SU-DHL-6 (cell line): ENCODE measurements around the gene FNDC4.

ENCODE experiments used
- H2AFZ ChIP-seq: fragments of 200-600 bp; sonication (generic); 2 replicates; pipeline ENCODE4 v1.6.1; 2014; ENCODE audit warnings: low read depth, mild to moderate bottlenecking, moderate library complexity, mixed read lengths, antibody characterized with exemption, low read length; ENCODE audit not compliant: severe bottlenecking
- H3F3A ChIP-seq: fragments of 200-600 bp; shearing (Covaris generic); 2 replicates; pipeline ENCODE4 v1.6.0; 2016; ENCODE audit warnings: antibody characterized with exemption, mild to moderate bottlenecking; ENCODE audit not compliant: insufficient read depth
- H3K27ac ChIP-seq: fragments of 200-600 bp; sonication (generic); 2 replicates; pipeline ENCODE4 v1.5.1; 2016; ENCODE audit warnings: low read depth, mild to moderate bottlenecking, low read length, moderate library complexity, mixed read lengths
- H3K27me3 ChIP-seq: fragments of 200-600 bp; sonication (generic), shearing (Covaris generic); 2 replicates; pipeline ENCODE4 v1.6.0; 2014; ENCODE audit warnings: mild to moderate bottlenecking, low read length
- H3K36me3 ChIP-seq: fragments of 200-600 bp; sonication (generic); 2 replicates; pipeline ENCODE4 v1.6.1; 2014; ENCODE audit warnings: mild to moderate bottlenecking, low read length, mixed read lengths
- H3K4me2 ChIP-seq: fragments of 300-600, 200-600 bp; shearing (Covaris generic), sonication (generic); 2 replicates; pipeline ENCODE4 v1.6.0; 2014; ENCODE audit warnings: low read length, low read depth, mild to moderate bottlenecking; ENCODE audit not compliant: poor library complexity, severe bottlenecking
- H3K4me3 ChIP-seq: fragments of 200-600 bp; sonication (generic); 2 replicates; pipeline ENCODE4 v1.5.1; 2014; ENCODE audit warnings: antibody characterized with exemption, low read length, mild to moderate bottlenecking, mixed read lengths; ENCODE audit not compliant: insufficient read depth, poor library complexity, severe bottlenecking
- H3K79me2 ChIP-seq: fragments of 200-600 bp; sonication (generic); 2 replicates; pipeline ENCODE4 v1.6.1; 2014; ENCODE audit warnings: mild to moderate bottlenecking, low read length, moderate library complexity; ENCODE audit not compliant: insufficient read depth
- H3K9ac ChIP-seq: fragments of 200-600 bp; sonication (generic); 2 replicates; pipeline ENCODE4 v1.7.0; 2014; ENCODE audit warnings: mild to moderate bottlenecking, low read length
- H3K9me2 ChIP-seq: fragments of 200-600 bp; sonication (generic); replicated peaks from 2 replicates; pipeline ENCODE4 v1.6.1; 2014; ENCODE audit warnings: low read length; ENCODE audit not compliant: insufficient read depth
- H3K9me3 ChIP-seq: fragments of 200-600 bp; sonication (generic); 2 replicates; pipeline ENCODE4 v1.6.1; 2014; ENCODE audit warnings: low read length, mixed read lengths; ENCODE audit not compliant: insufficient read depth
- H4K20me1 ChIP-seq: fragments of 200-600 bp; sonication (generic); 2 replicates; pipeline ENCODE4 v1.6.1; 2014; ENCODE audit warnings: low read depth, mild to moderate bottlenecking, antibody characterized with exemption, low read length, moderate library complexity, mixed read lengths
- CTCF ChIP-seq: fragments of 200-600 bp; sonication (generic); IDR thresholded peaks from one replicate; pipeline ENCODE4 v1.5.1; 2017; ENCODE audit warnings: antibody characterized with exemption, mild to moderate bottlenecking, low read length, moderate library complexity; ENCODE audit not compliant: insufficient read depth, poor library complexity, severe bottlenecking
- EZH2phosphoT487 ChIP-seq: fragments of 200-600 bp; sonication (generic), shearing (Covaris generic); conservative IDR thresholded peaks from 2 replicates; pipeline ENCODE4 v1.6.1; 2018; ENCODE audit warnings: mild to moderate bottlenecking, antibody characterized with exemption, low read length, moderate library complexity, mixed read lengths

FNDC4 gene

GRCh38 chr2:27497288-27497627 is 2.3 kb upstream of the FNDC4 start:
- H3K9ac ChIP-seq = no peak overlapping the region
- H3K27me3 ChIP-seq = no peaks in the 10 kb centered on the region
- H3K79me2 ChIP-seq = no peaks in the 10 kb centered on the region
- no peak overlapping the region for H3K4me2 ChIP-seq
- no peak overlapping the region for H3K27ac ChIP-seq
- H3F3A ChIP-seq = no peaks in the 10 kb centered on the region
- H4K20me1 ChIP-seq = no peaks in the 10 kb centered on the region
- H3K9me3 ChIP-seq = no peaks in the 10 kb centered on the region
- TF ChIP-seq EZH2phosphoT487 (no peak), CTCF (no peak)
- no peaks in the 10 kb centered on the region for H3K36me3 ChIP-seq
- H2AFZ ChIP-seq = no peak overlapping the region
- no peak overlapping the region for H3K4me3 ChIP-seq
- H3K9me2 ChIP-seq = no peaks in the 10 kb centered on the region

GRCh38 chr2:27496357-27497287 is 1.6 kb upstream of the FNDC4 start, which contains the start of gene GCKR:
Gene GCKR (plus strand): TSS chr2:27496839. CDS start chr2:27496905, 66 bp downstream.
- Histone ChIP-seq H2AFZ (no peak within 1 kb of the TSS), H3F3A (no peaks in the 10 kb centered on the region), H3K9me3 (no peaks in the 10 kb centered on the region), H3K9ac (no peak within 1 kb of the TSS), H3K4me3 (no peak within 1 kb of the TSS), H3K9me2 (no peaks in the 10 kb centered on the region), H3K27ac (no peak within 1 kb of the TSS), H3K36me3 (no peaks in the 10 kb centered on the region), H3K79me2 (no peaks in the 10 kb centered on the region), H4K20me1 (no peaks in the 10 kb centered on the region), H3K27me3 (no peaks in the 10 kb centered on the region), H3K4me2 (no peak within 1 kb of the TSS)
- TF ChIP-seq EZH2phosphoT487 (no peak), CTCF (no peak)

- H3K36me3 ChIP-seq = no peaks in the 10 kb centered on the region
- H3K9me2 ChIP-seq = no peaks in the 10 kb centered on the region
- H3F3A ChIP-seq = peaks cover 4% of the 10 kb centered on the region; the same call in 1 of the 2 replicates
- TF ChIP-seq CTCF (no peak), EZH2phosphoT487 (no peak)
- no peak overlapping the region for H2AFZ ChIP-seq
- H3K9me3 ChIP-seq = no peaks in the 10 kb centered on the region
- no peak overlapping the region for H3K27ac ChIP-seq
- H3K9ac ChIP-seq = no peak overlapping the region
- no peaks in the 10 kb centered on the region for H4K20me1 ChIP-seq
- no peak overlapping the region for H3K4me2 ChIP-seq
- H3K4me3 ChIP-seq = no peak overlapping the region
- H3K27me3 ChIP-seq = no peaks in the 10 kb centered on the region
- no peaks in the 10 kb centered on the region for H3K79me2 ChIP-seq
Measured at GRCh38 chr2:27495840-27496356, 898 bp upstream of the FNDC4 start.
